ENCODE measurements around the gene LYRM7.
"Not testable (repeated sequence)": the region's sequence is repeated elsewhere in the genome, so short reads cannot be mapped to it uniquely, and the experiment has no call there.

Gene LYRM7

GRCh38 chr5:131254025-131254424 lies 83.3 kb downstream of the LYRM7 start:
- not testable (repeated sequence) for FAIRE-seq; DNase-seq (ENCODE audit: insufficient read length, low spot score)

- no peak for FAIRE-seq
- DNase-seq (ENCODE audit: insufficient read length, low spot score): no peak
Measured at GRCh38 chr5:131254741-131255140, 84.0 kb downstream of the LYRM7 start.
